LHCN-M2 (cell line): ENCODE results near the gene SYT7. TPM values are rescaled to one million over a fixed set of nuclear protein-coding genes. Genes with fewer than 3 reads are reported as not detected.

ENCODE experiments used
- DNase-seq: peaks from one replicate; pipeline ENCODE4 v3.0.0-alpha.2; 2012; ENCODE audit warnings: low read depth
- total RNA-seq: library from RNA; depleted of rRNA; stranded (reverse); fragments of >200 nt; gene quantifications from 2 replicates; pipeline ENCODE4 v1.2.3, GENCODE V29; 2014

Gene SYT7
- total RNA-seq, 1 experiment from 2014 or later = 1.6 TPM

DNA sequence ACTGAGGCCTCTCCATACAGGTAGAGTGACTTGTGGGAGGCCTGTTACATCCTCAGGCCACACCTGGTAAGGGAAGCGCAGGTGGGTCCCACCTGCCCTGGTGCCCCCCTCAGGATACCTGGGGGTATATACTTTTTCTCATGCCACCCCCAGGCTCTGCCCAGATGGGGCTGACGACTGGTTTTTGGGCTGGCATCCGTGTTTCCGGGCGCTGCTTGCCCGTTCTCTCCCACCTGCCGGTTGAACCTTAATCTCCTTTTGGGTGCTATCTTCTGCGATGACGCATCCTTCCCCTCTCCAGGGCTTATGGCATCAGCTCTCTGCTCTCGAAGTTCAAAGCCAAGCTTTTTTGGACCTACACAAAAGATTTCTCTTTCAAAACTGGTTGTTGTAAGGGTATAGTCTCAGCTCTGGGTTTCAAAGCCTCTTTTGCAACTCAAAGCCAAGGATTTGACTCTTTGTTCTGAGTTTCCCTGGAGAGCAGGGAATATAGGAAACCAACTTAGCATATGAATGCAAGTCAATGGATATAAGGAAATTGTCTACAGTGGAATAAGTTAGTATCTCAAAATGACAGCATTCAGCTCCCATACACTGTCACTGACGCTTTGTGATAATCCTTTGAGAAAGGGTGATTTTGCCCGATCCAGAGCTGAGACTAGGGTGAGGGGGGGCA is 80.9 kb downstream of the SYT7 start:
- no peak for DNase-seq

GRCh38 chr11:61498767-61499341 is 82.0 kb downstream of the SYT7 start:
- DNase-seq = no peak

DNA sequence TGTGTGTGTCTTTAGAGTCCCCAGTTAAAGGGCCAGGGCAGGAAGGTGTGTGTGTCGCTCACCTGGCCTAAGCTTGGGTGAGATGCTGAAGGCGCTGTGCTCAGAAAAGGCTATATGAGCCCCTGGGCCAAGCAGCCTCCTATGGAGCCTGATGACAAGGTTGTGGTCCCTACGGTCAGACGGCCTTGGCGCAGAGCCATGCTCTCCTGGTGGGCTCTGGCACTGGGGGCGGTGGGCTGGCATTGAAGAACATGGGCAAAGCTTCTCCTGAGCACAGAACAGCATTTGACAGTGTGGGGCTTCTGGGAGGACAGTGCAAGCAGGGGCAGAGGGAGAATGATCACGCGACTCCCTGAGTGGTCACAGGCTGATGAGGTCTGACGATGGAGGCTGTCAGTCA is 83.0 kb downstream of the SYT7 start:
- no peak for DNase-seq

DNA sequence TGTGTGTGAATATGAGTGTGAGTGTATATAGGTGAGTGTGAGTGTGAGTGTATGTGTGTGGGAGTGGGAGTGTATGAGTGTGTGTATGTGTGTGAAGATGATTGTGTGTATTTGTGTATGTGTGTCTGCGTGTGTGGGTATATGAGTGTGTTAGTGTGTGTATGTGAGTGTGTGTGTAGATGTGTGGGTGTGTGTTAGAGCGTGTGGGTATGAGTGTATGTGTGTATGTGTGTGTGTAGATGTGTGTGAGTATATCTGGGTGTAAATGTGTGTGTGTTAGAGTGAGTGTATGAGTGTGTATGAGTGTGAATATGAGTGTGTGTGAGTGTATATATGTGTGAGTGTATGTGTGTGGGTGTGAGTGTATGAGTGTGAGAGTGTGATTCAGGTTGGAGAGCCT is 83.4 kb downstream of the SYT7 start:
- no peak for DNase-seq

- no peak for DNase-seq
These were observed 84.1 kb downstream of the SYT7 start for GRCh38 chr11:61496602-61497400.

DNA sequence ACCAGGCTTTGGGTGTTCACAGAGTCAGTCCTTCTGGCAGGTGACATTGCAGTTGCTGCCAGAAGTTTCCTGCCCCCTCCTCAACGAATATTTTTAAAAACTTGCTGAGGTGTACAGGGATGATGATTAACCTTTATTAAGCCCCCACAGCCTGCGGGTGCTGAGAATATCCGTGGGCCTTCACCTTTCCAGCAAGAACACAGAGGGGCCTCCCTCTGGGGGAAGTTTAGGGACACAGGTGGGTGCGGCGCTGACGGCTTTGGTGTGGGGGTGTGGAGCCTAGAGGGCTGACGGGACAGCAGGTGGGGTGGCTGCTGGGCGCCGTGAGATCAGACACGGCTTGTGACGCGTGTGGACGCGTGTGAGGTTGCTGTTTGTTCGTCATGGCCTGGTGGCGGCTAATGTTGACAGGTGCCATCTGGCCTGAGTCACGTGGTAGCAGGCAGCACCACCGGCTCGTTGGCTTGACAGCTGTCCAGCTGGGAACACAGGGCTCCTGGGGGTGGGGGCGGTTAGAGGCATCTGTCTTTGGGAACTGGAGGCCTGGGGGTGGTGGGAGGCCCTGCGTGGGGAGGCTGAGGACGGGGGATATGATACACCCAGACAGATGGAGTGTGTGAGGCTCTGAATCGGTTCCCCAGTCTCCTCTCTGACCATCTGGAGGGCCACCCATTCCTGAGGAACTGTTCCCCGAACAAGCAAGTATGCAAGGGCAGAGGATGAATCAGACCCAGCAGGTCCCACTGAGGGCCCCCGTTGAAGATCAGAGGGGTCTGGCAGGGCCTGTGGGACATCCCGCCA is 84.9 kb downstream of the SYT7 start:
- peak; percentile 46 for DNase-seq

- peak; percentile 26 for DNase-seq
These were observed 86.4 kb downstream of the SYT7 start for GRCh38 chr11:61494381-61494961.

DNA sequence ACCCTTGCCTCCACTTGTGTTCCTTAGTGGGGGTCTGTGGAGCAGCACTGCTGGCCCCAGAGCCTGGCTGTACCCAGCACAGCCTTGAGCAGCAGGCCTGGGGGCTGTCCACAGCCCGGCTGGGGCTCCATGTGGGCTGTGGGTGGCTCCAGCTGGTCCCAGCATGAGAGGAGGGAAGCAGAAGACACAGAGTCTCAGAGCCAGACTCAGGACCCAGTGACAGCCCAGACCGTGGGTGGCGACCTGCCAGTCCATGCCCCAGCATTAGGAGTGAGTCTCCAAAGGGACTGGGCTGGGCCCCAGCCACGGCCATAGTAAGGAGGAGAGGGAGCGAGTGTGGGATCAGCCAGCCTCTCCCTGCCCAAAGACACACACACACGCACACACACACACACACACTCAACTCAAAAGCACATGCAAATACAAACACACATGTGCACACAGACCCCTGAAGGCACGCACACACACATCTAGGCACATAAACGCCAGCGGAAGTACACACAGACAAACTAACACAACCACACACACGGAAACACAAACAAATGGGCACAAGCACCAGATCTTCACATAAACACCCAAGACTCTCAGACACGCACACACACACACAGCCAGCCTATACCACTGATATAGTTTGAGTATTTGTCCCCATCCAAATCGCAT is 89.0 kb downstream of the SYT7 start:
- DNase-seq = no peak

DNA sequence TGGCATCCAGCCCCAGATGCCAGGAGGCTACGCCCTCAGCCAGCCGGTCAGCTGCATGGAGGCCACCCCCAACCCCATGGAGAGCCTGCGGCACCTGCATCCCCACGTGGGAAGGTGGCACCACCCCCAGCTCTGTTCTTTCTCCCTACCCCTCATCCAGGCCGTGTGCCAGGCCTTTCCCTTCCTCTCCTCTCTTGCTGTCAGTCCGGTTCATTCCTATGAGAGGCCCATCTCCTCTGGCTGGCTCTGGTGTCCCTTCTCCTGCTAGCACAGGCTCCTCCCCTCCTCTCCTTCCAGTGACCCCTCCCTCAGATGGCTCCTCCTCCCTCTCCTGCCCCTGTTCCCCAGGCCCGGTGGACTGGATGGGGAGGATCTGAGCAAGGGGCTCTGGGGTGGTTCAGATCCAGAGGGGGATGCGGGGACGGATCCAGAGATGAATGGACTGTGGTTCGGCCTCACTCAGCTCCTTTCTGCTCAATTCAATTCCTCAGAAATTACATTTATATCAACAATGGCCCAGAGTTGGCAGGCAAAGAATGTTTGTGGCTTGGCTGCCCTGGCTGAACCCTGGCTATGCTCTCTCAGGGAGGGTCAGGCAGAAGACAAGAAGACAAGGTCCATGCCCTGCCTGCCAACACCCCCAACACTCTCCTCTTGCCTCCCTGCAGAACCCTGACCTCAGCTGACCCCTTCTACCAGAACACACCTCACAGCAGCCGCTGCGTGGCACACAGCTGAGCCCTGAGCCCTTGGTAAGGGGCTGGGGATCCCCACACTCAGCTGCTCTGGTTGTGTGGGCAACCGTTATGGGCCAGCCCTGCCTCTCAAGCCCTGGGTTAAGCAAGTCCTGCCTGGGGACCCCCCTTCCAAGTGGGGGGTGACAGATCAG is 90.8 kb downstream of the SYT7 start:
- no peak for DNase-seq

DNA sequence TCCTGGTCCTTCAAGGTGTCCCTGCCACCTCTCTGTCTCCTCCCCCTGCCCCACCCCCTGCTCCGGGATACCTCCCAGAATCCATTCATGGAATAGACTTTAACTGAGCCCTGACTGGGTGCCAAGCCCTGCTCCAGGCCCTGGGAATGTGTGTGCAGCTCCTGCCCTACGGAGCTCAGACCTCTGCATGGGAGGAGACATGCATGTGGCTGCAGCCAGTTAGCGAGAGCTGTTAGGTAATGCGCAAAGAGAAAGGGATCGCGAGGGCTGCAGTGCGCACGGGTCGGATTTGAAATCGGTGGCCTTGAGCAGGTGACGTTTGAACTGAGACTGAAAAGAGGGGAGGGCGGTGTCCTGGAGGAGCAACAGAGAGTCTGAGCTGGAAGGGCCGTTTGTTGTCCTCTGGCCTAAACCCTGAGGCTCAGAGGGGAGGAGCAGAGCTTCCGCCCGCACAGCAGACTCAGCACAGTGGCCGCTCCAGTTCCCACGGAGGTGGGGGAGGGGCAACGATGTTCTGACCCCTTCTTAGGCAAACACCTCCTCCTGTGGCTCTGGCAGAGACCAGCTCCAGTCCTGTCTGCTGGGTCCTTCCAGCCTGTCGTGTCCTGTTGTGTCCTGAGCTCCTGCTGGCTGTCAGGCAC is 92.1 kb downstream of the SYT7 start:
- DNase-seq = no peak

GRCh38 chr11:61487342-61488025 is 93.4 kb downstream of the SYT7 start:
- DNase-seq = no peak

- DNase-seq = no peak
These were observed 94.1 kb downstream of the SYT7 start for GRCh38 chr11:61486779-61487178.

DNA sequence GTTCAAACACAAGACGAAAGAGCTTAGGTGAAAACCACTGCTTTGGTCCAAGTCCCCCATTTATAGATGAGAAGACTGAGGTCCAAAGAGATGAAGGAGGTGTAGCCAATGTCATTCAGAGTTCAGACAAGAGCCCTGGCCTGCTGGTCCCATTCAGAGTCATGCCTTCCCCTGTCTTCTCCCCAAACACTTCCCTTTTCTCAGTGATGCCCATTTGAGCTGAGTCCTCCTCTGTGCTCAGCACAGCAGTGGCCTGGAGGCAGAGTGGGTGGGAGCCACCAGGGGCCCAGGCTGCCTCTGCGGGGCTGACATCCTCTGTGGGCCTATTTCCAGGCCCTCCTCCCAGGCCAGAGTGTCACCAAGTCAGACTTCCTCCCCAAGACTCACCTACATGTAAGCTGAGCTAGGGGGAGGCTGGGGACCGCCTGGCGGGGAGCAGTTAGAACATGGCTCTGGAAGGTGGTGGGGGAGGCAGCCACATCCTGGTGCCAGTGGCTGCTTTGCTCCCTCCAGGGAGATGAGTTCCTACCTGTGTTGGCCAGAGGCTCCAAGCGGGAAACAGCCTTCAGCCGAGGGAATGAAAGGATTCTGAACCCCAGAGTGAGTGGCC is 94.8 kb downstream of the SYT7 start:
- DNase-seq = no peak

DNA sequence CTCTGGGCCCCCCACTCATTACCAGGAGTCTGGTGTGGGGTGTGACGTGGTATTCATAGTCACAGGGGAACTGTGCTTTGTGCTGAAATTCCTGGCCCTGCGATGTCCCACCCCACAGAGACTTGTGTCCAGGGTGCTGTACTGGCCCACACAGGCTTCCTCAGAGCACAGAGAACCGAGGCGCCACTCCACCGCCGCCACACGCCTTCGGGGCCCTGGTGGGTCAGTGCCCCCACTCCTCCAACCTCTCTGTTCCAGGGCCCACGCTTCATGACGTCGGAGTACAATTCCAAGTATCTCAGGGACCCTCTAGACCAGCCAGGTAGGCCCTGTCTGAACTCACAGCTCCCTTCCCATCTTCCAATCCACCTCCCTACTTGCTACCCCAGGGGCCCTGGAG is 95.8 kb downstream of the SYT7 start:
- DNase-seq = no peak

DNA sequence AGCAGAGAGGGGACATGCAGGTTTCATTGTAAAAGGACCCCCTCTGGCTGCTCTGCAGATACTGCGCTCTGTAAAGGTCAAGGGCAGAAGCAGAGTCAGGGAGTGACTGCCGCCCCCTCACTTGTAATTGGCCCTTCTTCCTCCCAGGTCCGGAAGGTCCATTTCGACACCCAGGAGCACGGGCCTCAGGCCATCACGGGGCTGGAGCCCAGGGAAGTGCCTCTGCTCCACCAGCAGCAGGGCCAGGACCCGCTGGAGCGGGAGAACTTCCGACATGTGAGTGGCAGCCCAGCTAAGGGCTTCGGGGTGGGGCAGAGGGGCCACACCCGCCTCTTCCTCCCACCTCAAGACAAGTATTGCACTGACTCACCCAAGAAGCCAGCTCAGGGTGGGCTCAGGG is 96.3 kb downstream of the SYT7 start:
- DNase-seq = no peak

DNA sequence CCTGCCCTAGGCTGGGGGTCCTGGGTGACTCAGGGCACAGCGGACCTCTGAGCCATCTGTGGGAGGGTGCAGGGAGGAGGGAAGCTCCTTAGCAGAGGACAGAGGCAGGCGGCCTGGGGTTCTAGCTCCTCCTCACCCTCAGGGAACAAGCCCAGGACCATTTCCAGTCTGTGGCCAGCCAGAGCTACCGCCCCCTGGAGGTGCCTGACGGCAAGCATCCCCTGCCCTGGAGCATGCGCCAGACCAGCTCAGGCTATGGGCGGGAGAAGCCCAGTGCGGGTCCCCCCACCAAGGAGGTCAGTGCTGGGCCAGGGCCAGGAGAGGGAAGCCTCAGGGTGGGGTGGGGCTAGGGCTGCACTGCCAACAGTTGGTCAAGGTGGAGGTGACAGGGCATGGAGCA is 98.4 kb downstream of the SYT7 start:
- no peak for DNase-seq

DNA sequence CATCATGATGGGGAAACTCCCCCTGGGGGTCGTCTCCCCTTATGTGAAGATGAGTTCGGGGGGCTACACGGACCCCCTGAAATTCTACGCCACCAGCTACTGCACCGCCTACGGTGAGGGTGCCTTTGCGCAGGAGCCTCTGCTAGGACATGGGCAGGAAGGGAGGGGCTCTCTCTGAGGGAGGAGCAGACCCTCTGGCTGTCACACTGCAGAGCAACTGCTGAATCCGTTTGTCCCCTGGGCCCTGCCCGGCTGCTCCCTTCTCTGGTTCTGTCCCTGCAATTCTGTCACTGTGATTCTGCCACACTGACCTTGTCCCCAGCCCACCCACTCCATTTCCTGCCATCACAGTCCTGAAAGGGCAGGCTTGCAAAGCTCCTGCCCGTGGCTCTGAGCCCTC is 99.1 kb downstream of the SYT7 start:
- DNase-seq = no peak

DNA sequence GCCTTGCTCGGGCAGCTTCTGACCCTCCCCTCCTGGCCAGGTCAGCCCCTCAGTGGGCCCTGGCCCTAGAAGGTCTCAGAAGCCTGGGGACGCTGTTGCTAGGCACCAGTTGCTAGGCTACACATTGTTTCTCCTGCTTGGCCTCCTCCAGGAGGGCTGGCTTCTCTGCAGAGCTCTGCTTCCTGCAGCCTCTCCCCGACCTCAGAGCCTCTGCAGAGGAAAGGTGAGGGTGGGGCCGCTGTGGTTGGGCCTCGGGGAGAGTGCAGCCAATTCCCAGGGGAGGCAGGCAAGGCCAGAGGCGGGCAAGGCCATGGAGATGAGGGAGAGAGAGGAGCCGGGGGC is 99.9 kb downstream of the SYT7 start:
- DNase-seq = peak; percentile 13
